K562 (cell line): ENCODE measurements around the gene C1QTNF12. TPM values are rescaled to one million over a fixed set of nuclear protein-coding genes. Genes with fewer than 3 reads are reported as not detected.

ENCODE experiments used
- ATAC-seq: fragments of 200-7000 bp; cut with Tn5 transposase; 3 replicates; pipeline ENCODE4 v1.9.1; 2020; ENCODE audit warnings: moderate library complexity
- BruUV-seq: library from RNA; stranded (reverse); fragments of 400-500 nt; replicated peaks from 2 replicates; lab custom pipeline; 2021; lab: Mats Ljungman, UMichigan
- CTCF ChIA-PET: fragments of 300-600 bp; formaldehyde crosslinking; extraction: SDS; loops from one replicate; lab custom pipeline; 2021; ENCODE audit warnings: low intra/inter-chr PET ratio; lab: Yijun Ruan, JAX
- POLR2A ChIA-PET: fragments of 300-600, 350-650 bp; sonication (Branson Sonifier 250); formaldehyde crosslinking; extraction: SDS; loops from one replicate; lab custom pipeline; 2021; ENCODE audit warnings: antibody characterized with exemption, inconsistent platforms; lab: Yijun Ruan, JAX
- DNase-seq, 4 experiments: peaks; one replicate each; pipeline versions ENCODE4 v3.0.0 to v3.0.0-alpha.2; 2011 to 2018; ENCODE audit warnings: low spot score in 3 of 4, mixed read lengths in 3 of 4; ENCODE audit errors: extremely low read depth in 1 of 4
- FAIRE-seq: peaks from 2 replicates; lab custom pipeline; 2011; peaks lifted over from hg19 to GRCh38; lab: Jason Lieb, UNC
- H2AFZ ChIP-seq: 2 replicates; pipeline ENCODE4 v1.6.0; 2011; ENCODE audit warnings: low read depth, low read length, control low read depth, inconsistent platforms
- H3K27ac ChIP-seq: fragments of 200-600 bp; 3 replicates; pipeline ENCODE4 v1.8.0; 2011; ENCODE audit warnings: low read depth, mild to moderate bottlenecking, control low read depth, inconsistent platforms, low read length, moderate library complexity, mixed read lengths; ENCODE audit errors: extremely low read depth
- H3K27me3 ChIP-seq, 2 experiments: fragments of 300-600 bp in 1 of 2; 2 replicates in 1 of 2; 3 replicates in 1 of 2; pipeline versions ENCODE4 v1.6.0 to v1.8.0; 2011; ENCODE audit warnings: inconsistent platforms in 2 of 2, low read length in 2 of 2, mild to moderate bottlenecking in 1 of 2, mixed read lengths in 1 of 2, moderate library complexity in 1 of 2; ENCODE audit not compliant: control insufficient read depth in 2 of 2, insufficient read depth in 2 of 2
- H3K36me3 ChIP-seq: fragments of 300-600 bp; 3 replicates; pipeline ENCODE4 v1.8.0; 2011; ENCODE audit warnings: mild to moderate bottlenecking, low read length, inconsistent platforms; ENCODE audit not compliant: control insufficient read depth, insufficient read depth
- H3K4me1 ChIP-seq, 2 experiments: fragments of 200-600 bp in 1 of 2; replicated peaks in 1 of 2; 2 replicates in 1 of 2; 3 replicates in 1 of 2; pipeline versions ENCODE4 v1.5.1 to v1.8.0; 2011; ENCODE audit warnings: inconsistent platforms in 2 of 2, low read length in 2 of 2, mild to moderate bottlenecking in 1 of 2, mixed read lengths in 1 of 2, moderate library complexity in 1 of 2; ENCODE audit not compliant: control insufficient read depth in 2 of 2, insufficient read depth in 2 of 2
- H3K4me2 ChIP-seq: 2 replicates; pipeline ENCODE4 v1.6.1; 2011; ENCODE audit warnings: low read length, control low read depth, inconsistent platforms, mixed read lengths; ENCODE audit not compliant: insufficient read depth
- H3K4me3 ChIP-seq: fragments of 200-600 bp; sonication (generic), shearing (Covaris generic); 2 replicates; pipeline ENCODE4 v1.5.1; 2016; ENCODE audit warnings: control low read depth, inconsistent platforms
- H3K79me2 ChIP-seq: fragments of 200-600 bp; 3 replicates; pipeline ENCODE4 v1.8.0; 2011; ENCODE audit warnings: low read length, inconsistent platforms; ENCODE audit not compliant: control insufficient read depth, insufficient read depth
- H3K9ac ChIP-seq, 2 experiments: 2 replicates each; pipeline versions ENCODE4 v1.6.0 to v1.6.1; 2011; ENCODE audit warnings: low read depth in 2 of 2, low read length in 2 of 2, control low read depth in 1 of 2, inconsistent platforms in 1 of 2, mild to moderate bottlenecking in 1 of 2, mixed read lengths in 1 of 2; ENCODE audit not compliant: insufficient read depth in 1 of 2
- H3K9me1 ChIP-seq: one replicate; pipeline ENCODE4 v1.6.0; 2011; ENCODE audit warnings: inconsistent platforms, mild to moderate bottlenecking, low read length, moderate library complexity; ENCODE audit not compliant: control insufficient read depth, insufficient read depth
- H3K9me3 ChIP-seq: replicated peaks from 2 replicates; pipeline ENCODE4 v1.5.1; 2011; ENCODE audit warnings: low read depth, low read length, inconsistent platforms; ENCODE audit not compliant: control insufficient read depth, insufficient read depth
- H4K20me1 ChIP-seq: replicated peaks from 2 replicates; pipeline ENCODE4 v1.6.1; 2011; ENCODE audit warnings: low read length, inconsistent platforms, mixed read lengths; ENCODE audit not compliant: control insufficient read depth, insufficient read depth
- CEBPB ChIP-seq: fragments of 450-650 bp; IDR thresholded peaks from 2 replicates; pipeline ENCODE4 v1.6.1; 2016; ENCODE audit warnings: missing genetic modification characterization, missing compliant biosample characterization
- CTCFL ChIP-seq: IDR thresholded peaks from 2 replicates; pipeline ENCODE4 v1.6.1; 2011; ENCODE audit warnings: borderline replicate concordance, low read depth, mild to moderate bottlenecking, moderate library complexity, low read length; ENCODE audit not compliant: insufficient read depth, poor library complexity, severe bottlenecking
- EP400 ChIP-seq: fragments of 450-650 bp; IDR thresholded peaks from 2 replicates; pipeline ENCODE4 v1.6.1; 2017; ENCODE audit warnings: antibody characterized with exemption, mild to moderate bottlenecking, moderate library complexity
- KAT7 ChIP-seq: sonication (generic); formaldehyde crosslinking; IDR thresholded peaks from 2 replicates; pipeline ENCODE4 v1.8.0; 2022; ENCODE audit warnings: missing genetic modification reagents, mild to moderate bottlenecking, borderline replicate concordance
- LEF1 ChIP-seq: fragments of 450-650 bp; IDR thresholded peaks from 2 replicates; pipeline ENCODE4 v1.6.1; 2016; ENCODE audit warnings: mild to moderate bottlenecking
- ZBTB1 ChIP-seq: sonication (generic); formaldehyde crosslinking; IDR thresholded peaks from 2 replicates; pipeline ENCODE4 v1.8.1; 2023; ENCODE audit warnings: missing genetic modification reagents, low read depth, mild to moderate bottlenecking, borderline replicate concordance
- WGBS: fragments of 100-300 bp; shearing (Covaris generic); methylation state at CpG from one replicate; pipeline ENCODE4 v1.1.6; 2016; ENCODE audit warnings: low coverage, mixed read lengths; ENCODE audit not compliant: insufficient coverage; ENCODE audit errors: missing lambda C conversion rate; 5-methylcytosine and 5-hydroxymethylcytosine counted together
- in situ Hi-C: fragments of 300-500 bp; cut with MboI; formaldehyde crosslinking; loops from 4 replicates; pipeline ENCODE4 v1.15.0; 2018; ENCODE audit warnings: inconsistent platforms, mixed read lengths
- intact Hi-C: fragments of 100-400 bp; cut with micrococcal nuclease; formaldehyde crosslinking; loops from 2 replicates; pipeline ENCODE4 v1.14.2; 2022
- polyA plus RNA-seq, 8 experiments: library from polyadenylated mRNA; depleted of rRNA in 4 of 8; stranded (reverse) in 5 of 8; unstranded in 3 of 8; fragments of >200 nt; fragmentation: Nextera tagmentation in 2 of 8; fragmentation: Illumina TruSeq in 1 of 8; extraction: Ambion mirVana in 2 of 8; extraction: Trizol in 1 of 8; gene quantifications; 2 replicates each; pipeline versions ENCODE4 v1.2.1 to v1.2.3, GENCODE V29; 2011 to 2014; ENCODE audit warnings: inconsistent platforms in 1 of 8, missing spikeins in 1 of 8
- total RNA-seq, 7 experiments: library from RNA; depleted of rRNA in 6 of 7; stranded (reverse); fragments of >200 nt in 6 of 7; fragmentation: Illumina TruSeq in 2 of 7; extraction: Trizol in 2 of 7; gene quantifications; 2 replicates each; pipeline versions ENCODE4 v1.2.1 to v1.2.3, GENCODE V29; 2011 to 2021; ENCODE audit warnings: low replicate concordance in 1 of 7

Gene C1QTNF12
- total and polyA plus RNA-seq, 9 of the 15 experiments (the other 6 are each of a cell fraction or from before 2014, with no cell fraction given) = 0.11 to 4.3 (median 0.93) TPM; not detected in 3

DNA sequence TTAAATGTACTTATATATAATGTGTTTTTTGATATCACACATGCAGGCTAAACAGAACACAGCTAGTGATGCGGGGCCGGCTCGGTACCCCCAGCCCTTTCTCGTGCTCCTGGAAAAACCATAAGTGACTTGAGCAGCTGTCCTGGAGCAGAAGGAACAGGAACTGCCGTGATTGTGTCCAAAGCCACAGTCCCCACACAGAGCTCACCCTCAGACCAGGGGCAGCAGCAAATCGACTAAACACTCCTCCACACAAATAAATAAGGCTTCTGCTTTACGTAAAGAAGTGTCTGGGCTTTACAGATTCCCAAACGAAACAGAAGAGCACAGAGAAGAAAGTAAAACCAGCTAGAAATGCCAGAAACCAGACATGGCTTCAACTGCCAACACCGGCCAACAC is 17.5 kb upstream of the C1QTNF12 start:
- no peak for ATAC-seq
- peaks cover 41% of the 10 kb centered on the region for H3K79me2 ChIP-seq
- no peak overlapping the region; a peak in 1 of 4 replicates for H3K9ac ChIP-seq
- DNase-seq = no peak
- H3K4me2 ChIP-seq = no peak overlapping the region
- no peak overlapping the region for H3K27ac ChIP-seq
- intact Hi-C loops (no loop called here), in situ Hi-C loops (no loop called here)
- no peaks in the 10 kb centered on the region; a peak in 1 of 5 replicates for H3K27me3 ChIP-seq
- FAIRE-seq = no peak
- 92% methylated on average over 9 of the region's 9 CpGs for WGBS
- H3K9me1 ChIP-seq = peaks cover 10% of the 10 kb centered on the region
- peaks cover 92% of the 10 kb centered on the region for H3K36me3 ChIP-seq
- BruUV-seq = no TSS peak
- H2AFZ ChIP-seq = no peak overlapping the region
- peaks cover 8% of the 10 kb centered on the region; the same call in 1 of the 2 replicates for H4K20me1 ChIP-seq
- H3K9me3 ChIP-seq = no peaks in the 10 kb centered on the region
- peaks cover 0 to 24% of the 10 kb centered on the region in 2 experiments; a peak in 1 of 5 replicates for H3K4me1 ChIP-seq
- TF ChIP-seq EP400 (no peak), CTCFL (no peak)
- ChIA-PET POLR2A (interaction anchor here (0.6 to 1.0 kb wide), 5 partner anchors 9 to 279 kb away, joined by 3 read pairs; no protein-coding TSS in a partner anchor), CTCF (no interaction called here)
- H3K4me3 ChIP-seq = no peak overlapping the region

- Histone ChIP-seq H3K9me3 (no peaks in the 10 kb centered on the region), H3K9ac (0 out of 4 replicates have a peak overlapping the region, but pooled peaks of 1 of the 2 experiments have one; percentile 14), H3K4me3 (no peak overlapping the region), H3K27me3 (no peaks in the 10 kb centered on the region; a peak in 1 of 5 replicates), H3K79me2 (peaks cover 31% of the 10 kb centered on the region), H4K20me1 (peaks cover 8% of the 10 kb centered on the region; the same call in 1 of the 2 replicates), H3K27ac (no peak overlapping the region), H3K4me2 (no peak overlapping the region), H3K9me1 (peaks cover 10% of the 10 kb centered on the region), H3K36me3 (peaks cover 91% of the 10 kb centered on the region), H2AFZ (no peak overlapping the region), H3K4me1 (peaks cover 0 to 23% of the 10 kb centered on the region in 2 experiments; a peak in 2 of 5 replicates)
- intact Hi-C loops (no loop called here), in situ Hi-C loops (no loop called here)
- no peak for DNase-seq
- TF ChIP-seq LEF1 (no peak), KAT7 (no peak), ZBTB1 (CRISPR knock-in tag) (no peak), EP400 (no peak), CEBPB (tag) (peak; percentile 79)
- ATAC-seq = no peak
- FAIRE-seq = no peak
- CTCF ChIA-PET = no interaction called here
- BruUV-seq = no TSS peak
- POLR2A ChIA-PET = no interaction called here
- 94% methylated on average over 8 of the region's 8 CpGs for WGBS
Observed at GRCh38 chr1:1262758-1263157, 16.2 kb upstream of the C1QTNF12 start.
